Measurements from ENCODE around the gene CYP2W1.
"Not testable (repeated sequence)": the region's sequence is repeated elsewhere in the genome, so short reads cannot be mapped to it uniquely, and the experiment has no call there.

The CYP2W1 gene

DNA sequence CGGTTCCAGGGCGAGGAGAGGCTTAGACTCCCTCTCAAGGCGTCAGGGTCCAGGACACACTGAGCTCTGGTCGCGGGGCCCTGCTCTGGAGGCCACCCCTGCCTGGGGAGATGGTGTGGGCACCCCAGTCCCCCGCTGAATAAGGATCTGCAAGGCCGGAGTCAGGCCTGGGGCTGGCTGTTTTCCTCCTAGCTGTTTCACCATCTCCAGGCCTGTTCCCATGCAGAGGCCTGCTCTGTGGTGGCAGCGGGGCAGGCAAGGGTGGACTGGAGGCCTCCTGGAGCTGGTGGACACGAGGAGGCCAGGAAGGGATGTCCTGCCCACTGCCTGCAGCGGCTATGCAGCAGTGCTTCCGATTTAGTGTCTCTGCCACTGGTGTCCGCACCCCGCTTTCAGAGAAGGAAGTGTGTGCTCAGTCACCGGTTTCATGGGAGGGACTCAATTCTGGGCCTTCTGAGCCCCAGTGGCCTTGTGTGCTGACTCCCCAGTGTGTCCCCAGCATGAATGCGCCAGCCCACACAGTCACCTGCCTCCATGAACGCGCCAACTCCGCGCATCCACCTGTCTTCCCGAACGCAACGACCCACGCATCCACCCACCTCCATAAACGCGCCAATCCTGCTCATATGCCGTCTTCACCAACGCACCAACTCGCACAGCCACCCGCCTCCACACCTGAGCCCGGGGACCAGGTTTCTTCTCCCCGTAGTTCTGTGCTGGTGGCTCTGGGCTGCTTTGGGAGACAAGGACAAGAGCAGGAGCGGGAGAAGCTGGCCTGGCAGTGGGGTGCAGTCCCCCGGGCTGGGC is 46.9 kb downstream of the CYP2W1 start:
- DNase-seq, result no peak

GRCh38 chr7:1030444-1031070 is 47.6 kb downstream of the CYP2W1 start:
- DNase-seq, result no peak

DNA sequence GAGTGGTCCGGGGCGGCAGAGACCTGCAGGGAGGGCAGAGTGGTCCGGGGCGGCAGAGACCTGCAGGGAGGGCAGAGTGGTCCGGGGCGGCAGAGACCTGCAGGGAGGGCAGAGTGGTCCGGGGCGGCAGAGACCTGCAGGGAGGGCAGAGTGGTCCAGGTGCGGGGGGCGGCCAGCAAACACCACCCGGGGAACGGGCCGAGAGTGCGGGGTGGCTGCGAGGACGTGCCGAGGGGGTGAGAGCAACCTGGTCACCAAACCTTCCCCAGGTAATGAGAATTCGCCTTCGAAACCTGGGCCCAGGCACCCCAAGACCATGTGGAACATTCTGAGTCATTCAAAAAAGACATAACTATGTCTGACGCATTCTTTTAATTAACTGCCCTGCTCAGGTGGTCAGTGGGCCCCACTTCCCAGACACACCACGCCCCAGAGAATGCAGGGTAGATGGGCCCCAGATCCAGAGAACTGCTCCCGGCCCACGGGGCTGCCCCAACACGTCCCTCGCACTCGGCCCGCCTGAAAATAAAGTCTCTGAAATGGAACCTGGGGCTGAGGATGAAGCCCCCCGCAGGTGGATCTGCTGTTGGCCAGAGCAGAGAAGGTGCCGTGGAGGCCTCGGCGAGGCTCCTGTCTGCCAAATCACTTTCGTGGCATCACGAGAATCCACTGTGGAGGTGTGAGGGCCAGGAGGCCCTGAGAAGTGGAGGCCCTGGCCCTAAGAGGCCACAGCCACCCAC is 48.9 kb downstream of the CYP2W1 start:
- no peak for DNase-seq

- no peak for DNase-seq
Measured at GRCh38 chr7:1032536-1033181, 49.7 kb downstream of the CYP2W1 start.

DNA sequence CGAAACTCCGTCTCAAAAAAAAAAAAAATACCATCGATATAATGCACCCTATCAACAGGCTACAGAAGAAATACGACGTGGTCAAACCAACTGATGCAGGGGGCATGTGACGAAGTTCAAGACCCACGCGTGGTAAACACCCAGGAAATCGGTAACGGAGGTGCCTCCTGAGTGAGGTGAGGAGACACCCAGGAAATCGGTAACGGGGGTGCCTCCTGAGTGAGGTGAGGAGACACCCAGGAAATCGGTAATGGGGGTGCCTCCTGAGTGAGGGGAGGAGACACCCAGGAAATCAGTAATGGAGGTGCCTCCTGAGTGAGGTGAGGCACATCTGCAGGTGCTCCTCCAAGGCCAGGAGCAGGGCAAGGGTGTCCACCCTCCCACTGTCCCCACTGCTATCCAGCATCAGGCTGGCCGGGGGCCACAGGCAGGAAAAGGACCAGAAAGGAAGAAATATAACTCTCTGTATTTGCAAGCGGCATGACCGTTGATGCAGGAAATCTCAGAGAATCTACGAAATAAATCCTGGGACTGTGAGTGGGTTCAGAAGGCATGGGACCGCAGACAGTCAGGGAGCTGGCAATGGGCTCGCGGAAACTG is 50.7 kb downstream of the CYP2W1 start:
- peak; percentile 31 for DNase-seq

DNA sequence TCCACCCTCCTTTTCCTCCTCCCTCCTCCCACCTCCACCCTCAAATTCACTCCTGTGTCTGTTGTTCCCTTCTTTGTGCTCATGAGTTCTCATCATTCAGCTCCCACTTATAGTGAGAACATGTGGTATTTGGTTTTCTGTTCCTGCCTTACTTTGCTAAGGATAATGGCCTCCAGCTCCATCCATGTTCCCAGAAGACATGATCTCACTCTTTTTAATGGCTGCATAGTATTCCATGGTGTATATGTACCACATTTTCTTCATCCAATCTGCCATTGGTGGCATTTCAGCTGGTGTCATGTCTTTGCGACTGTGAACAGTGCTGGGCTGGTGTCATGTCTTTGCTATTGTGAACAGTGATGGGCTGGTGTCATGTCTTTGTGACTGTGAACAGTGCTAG is 51.8 kb downstream of the CYP2W1 start:
- DNase-seq, result not testable (repeated sequence)

- DNase-seq, result not testable (repeated sequence)
Measured at GRCh38 chr7:1036164-1036928, 53.4 kb downstream of the CYP2W1 start.
